Spleen (tissue), 11 donors: Measurements from ENCODE around the gene RBMS3. TPM values are rescaled to one million over a fixed set of nuclear protein-coding genes. Genes with fewer than 3 reads are reported as not detected.

Experiments used
- DNase-seq: peaks from one replicate; pipeline ENCODE4 v3.0.0-alpha.2; 2020
- H3K27ac ChIP-seq, 8 donors: fragments of 200-600 bp; sonication (generic) in 7 of 8; 1 replicate in 4 of 8; 2 replicates in 4 of 8; pipeline versions ENCODE4 v1.5.0 to v1.8.0; 2016 to 2021; ENCODE audit warnings: inconsistent platforms in 4 of 8, mild to moderate bottlenecking in 4 of 8, moderate library complexity in 1 of 8
- H3K27me3 ChIP-seq, 7 donors: fragments of 200-600 bp; sonication (generic) in 6 of 7; replicated peaks in 1 of 7; 1 replicate in 4 of 7; 2 replicates in 3 of 7; pipeline versions ENCODE4 v1.5.0 to v1.8.0; 2016 to 2021; ENCODE audit warnings: inconsistent platforms in 3 of 7, mild to moderate bottlenecking in 1 of 7
- H3K36me3 ChIP-seq, 6 donors: fragments of 200-600 bp; sonication (generic) in 5 of 6; 1 replicate in 4 of 6; 2 replicates in 2 of 6; pipeline versions ENCODE4 v1.5.0 to v1.8.0; 2016 to 2021; ENCODE audit warnings: inconsistent platforms in 2 of 6
- H3K4me1 ChIP-seq, 6 donors: fragments of 200-600 bp; sonication (generic) in 5 of 6; 1 replicate in 3 of 6; 2 replicates in 3 of 6; pipeline versions ENCODE4 v1.5.0 to v1.8.0; 2016 to 2021; ENCODE audit warnings: inconsistent platforms in 3 of 6
- H3K4me3 ChIP-seq, 8 donors: fragments of 200-600 bp; sonication (generic) in 7 of 8; 1 replicate in 4 of 8; 2 replicates in 4 of 8; pipeline versions ENCODE4 v1.5.0 to v1.8.0; 2016 to 2021; ENCODE audit warnings: inconsistent platforms in 4 of 8, mild to moderate bottlenecking in 4 of 8, moderate library complexity in 2 of 8
- H3K9me3 ChIP-seq, 8 donors: fragments of 200-600 bp; sonication (generic) in 7 of 8; 1 replicate in 4 of 8; 2 replicates in 4 of 8; pipeline versions ENCODE4 v1.5.0 to v1.8.0; 2016 to 2021; ENCODE audit warnings: inconsistent platforms in 4 of 8
- CTCF ChIP-seq, 11 experiments: fragments of 200-600 bp in 7 of 11; fragments of 450-650 bp in 4 of 11; sonication (generic) in 4 of 11; IDR thresholded peaks in 8 of 11; conservative IDR thresholded peaks in 3 of 11; 1 replicate in 7 of 11; 2 replicates in 4 of 11; pipeline versions ENCODE4 v1.4.0 to v1.8.0; 2016 to 2021; ENCODE audit warnings: antibody characterized with exemption in 11 of 11, inconsistent platforms in 4 of 11, mild to moderate bottlenecking in 1 of 11
- POLR2A ChIP-seq, 3 donors: fragments of 450-650 bp; IDR thresholded peaks; one replicate each; pipeline ENCODE4 v1.5.1; 2017; ENCODE audit warnings: antibody characterized with exemption in 3 of 3, mild to moderate bottlenecking in 1 of 3
- POLR2AphosphoS5 ChIP-seq, 3 donors: sonication (generic); formaldehyde crosslinking; IDR thresholded peaks; one replicate each; pipeline ENCODE4 v1.5.1; 2017; ENCODE audit warnings: antibody characterized with exemption in 3 of 3
- WGBS, 5 donors: extraction: QIAGEN DNeasy Blood & Tissue Kit in 3 of 5; methylation state at CpG; one replicate each; pipeline versions ENCODE4 v1.1.5 to v1.1.7; 2013 to 2018; 5-methylcytosine and 5-hydroxymethylcytosine counted together
- intact Hi-C: fragments of 100-400 bp; cut with DNase I; formaldehyde crosslinking; loops from one replicate; pipeline ENCODE4 v1.15.0; 2023; ENCODE audit warnings: low total_unique reads
- polyA plus RNA-seq, 3 donors: library from polyadenylated mRNA; stranded (reverse); fragments of 200-250 nt; gene quantifications; one replicate each; pipeline ENCODE4 v1.2.1, GENCODE V29; 2013
- total RNA-seq, 7 donors: library from RNA; depleted of rRNA in 3 of 7; stranded (reverse); fragments of >200 nt in 3 of 7; fragmentation: NEBNext Ultra II Directional in 4 of 7; extraction: Animal tissue kit (Norgen Biotek cat#: 25700) in 4 of 7; gene quantifications; one replicate each; pipeline versions ENCODE4 v1.1.0 to v1.2.1, GENCODE V29; 2016 to 2021
- donor health status: healthy with polysubstance abuse.
- donor health status: DM: no; HTN: no; CAD: no; lungs with moderate emphysema.
- donor health status: DM: no; HTN: no; CAD: no.
- donor health status: Bipolar disorder and iron deficiency.
- donor health status: healthy.
- donor health status: DM: no; HTN: no; CAD: no.
- donor health status: DM: yes; HTN: yes; CAD: no.

RBMS3 gene
- total and polyA plus RNA-seq, 10 donors, result 2.6 to 81.9 (median 52.5) TPM

DNA sequence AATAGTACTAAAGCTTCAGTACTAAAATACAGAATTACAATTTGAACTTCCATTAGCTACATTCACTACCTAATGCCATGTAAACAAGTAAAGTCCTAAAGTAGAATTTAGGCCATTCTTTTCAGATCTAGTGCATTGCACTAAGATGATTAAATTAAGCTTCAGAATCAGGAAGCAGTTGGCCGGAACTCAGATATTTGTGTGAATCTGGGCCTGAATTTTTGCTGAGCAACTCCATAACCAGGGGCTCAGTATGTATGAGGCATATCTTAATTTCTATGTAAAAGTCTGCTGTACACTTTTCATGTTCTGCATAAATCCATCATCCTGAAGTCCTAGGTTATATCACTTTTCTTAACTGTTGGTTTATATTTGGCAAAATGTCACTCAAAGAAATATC, 246.4 kb downstream of the RBMS3 start:
- intact Hi-C loops, result no loop called here

DNA sequence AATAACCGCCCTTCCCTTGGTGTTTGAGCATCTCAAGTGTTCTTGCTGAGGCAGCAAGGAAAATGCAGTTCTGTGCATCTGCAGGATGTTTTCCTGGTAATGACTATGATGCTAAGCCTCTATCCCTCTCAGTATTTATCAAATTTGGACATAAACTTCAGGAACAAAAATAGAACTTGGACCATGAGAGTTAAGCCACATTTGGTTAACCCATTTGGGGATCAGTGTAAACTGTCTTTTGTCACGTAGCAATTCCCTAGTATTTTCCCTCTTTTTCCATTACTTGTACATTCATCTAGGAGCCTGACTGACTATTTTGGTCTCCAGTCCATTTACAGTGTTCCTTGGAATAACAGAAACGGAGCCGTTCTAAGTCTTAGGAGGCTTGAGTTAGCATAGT, 250.8 kb downstream of the RBMS3 start:
- DNase-seq, result no peak
- intact Hi-C loops, result no loop called here
- Histone ChIP-seq H3K4me3 (no peak overlapping the region), H3K27me3 (no peaks in the 10 kb centered on the region), H3K9me3 (no peaks in the 10 kb centered on the region), H3K4me1 (peaks cover 1 to 9% (median 6%) of the 10 kb centered on the region in 6 donors), H3K27ac (no peak overlapping the region), H3K36me3 (no peaks in the 10 kb centered on the region)
- 62 to 72% (median 70%) methylated on average over 4 of the region's 4 CpGs for WGBS, 5 donors
- TF ChIP-seq POLR2AphosphoS5 (IDR thresholded peaks at IDR 0.05), result no peak
- no peak for TF ChIP-seq CTCF (IDR thresholded peaks at IDR 0.05 in 8 of 11, conservative IDR thresholded peaks at IDR 0.05 in 3 of 11)
- TF ChIP-seq POLR2A (IDR thresholded peaks at IDR 0.05), result no peak

More for the DNA sequence above, 246.4 kb downstream of the RBMS3 start:
- no peak for DNase-seq
- Histone ChIP-seq H3K4me1 (peaks cover 7 to 36% (median 18%) of the 10 kb centered on the region in 6 donors), H3K4me3 (no peak overlapping the region), H3K36me3 (no peaks in the 10 kb centered on the region), H3K27me3 (no peaks in the 10 kb centered on the region), H3K27ac (peak overlapping the region in 4 of 8 donors; percentile 9 to 68 (median 22)), H3K9me3 (no peaks in the 10 kb centered on the region)
- WGBS, 5 donors, result 14 to 41% (median 26%) methylated on average over 1 of the region's 1 CpG
- TF ChIP-seq CTCF (IDR thresholded peaks at IDR 0.05 in 8 of 11, conservative IDR thresholded peaks at IDR 0.05 in 3 of 11) (no peak), POLR2A (IDR thresholded peaks at IDR 0.05) (no peak), POLR2AphosphoS5 (IDR thresholded peaks at IDR 0.05) (no peak)

- H3K27ac ChIP-seq, result no peak overlapping the region
- intact Hi-C loops, result no loop called here
- no peaks in the 10 kb centered on the region for H3K27me3 ChIP-seq
- no peak overlapping the region for H3K4me3 ChIP-seq
- no peak for DNase-seq
- no peak for TF ChIP-seq CTCF (IDR thresholded peaks at IDR 0.05 in 8 of 11, conservative IDR thresholded peaks at IDR 0.05 in 3 of 11)
- TF ChIP-seq POLR2AphosphoS5 (IDR thresholded peaks at IDR 0.05), result no peak
- TF ChIP-seq POLR2A (IDR thresholded peaks at IDR 0.05), result no peak
- H3K9me3 ChIP-seq, result no peaks in the 10 kb centered on the region
- no peaks in the 10 kb centered on the region for H3K36me3 ChIP-seq
- peaks cover 0 to 2% (median 1%) of the 10 kb centered on the region in 6 donors for H3K4me1 ChIP-seq
- WGBS, 5 donors, result 82 to 92% (median 87%) methylated on average over 4 of the region's 4 CpGs
Observed at GRCh38 chr3:29532473-29532872, 251.6 kb downstream of the RBMS3 start.

DNA sequence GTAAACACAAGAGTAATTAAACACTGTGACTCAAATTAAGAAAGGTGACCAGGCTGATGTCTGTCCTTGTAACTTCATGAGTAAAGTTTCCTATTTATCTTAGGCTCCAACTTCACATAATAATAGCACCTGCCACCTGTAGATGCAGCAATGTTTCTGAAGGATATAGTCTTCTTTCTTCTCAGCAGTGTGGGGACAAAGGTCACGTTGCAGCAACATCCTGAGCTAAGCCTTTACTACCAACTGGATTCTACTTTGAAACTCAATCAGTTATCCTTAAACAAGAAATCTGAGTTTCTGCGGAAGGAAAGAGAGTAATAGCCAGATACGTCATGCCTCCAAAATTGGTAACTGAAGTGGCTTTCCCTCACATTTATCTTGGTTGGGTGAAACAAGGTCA, 253.1 kb downstream of the RBMS3 start:
- WGBS, 5 donors, result 74 to 85% (median 77%) methylated on average over 3 of the region's 3 CpGs
- intact Hi-C loops, result no loop called here
- Histone ChIP-seq H3K27ac (no peak overlapping the region), H3K4me1 (peaks cover 0 to 2% (median 0%) of the 10 kb centered on the region in 6 donors), H3K9me3 (no peaks in the 10 kb centered on the region), H3K27me3 (no peaks in the 10 kb centered on the region), H3K36me3 (no peaks in the 10 kb centered on the region), H3K4me3 (no peak overlapping the region)
- DNase-seq, result no peak
- TF ChIP-seq CTCF (IDR thresholded peaks at IDR 0.05 in 8 of 11, conservative IDR thresholded peaks at IDR 0.05 in 3 of 11) (no peak), POLR2A (IDR thresholded peaks at IDR 0.05) (no peak), POLR2AphosphoS5 (IDR thresholded peaks at IDR 0.05) (no peak)
